ENCODE data around the gene AKT3. TPM values are rescaled to one million over a fixed set of nuclear protein-coding genes. Genes with fewer than 3 reads are reported as not detected.

AKT3 gene
- total RNA-seq, 5 donors from 2014 or later (not counting 1 experiment from before 2014, with no cell fraction given), result 94.5 to 124 (median 112) TPM

DNA sequence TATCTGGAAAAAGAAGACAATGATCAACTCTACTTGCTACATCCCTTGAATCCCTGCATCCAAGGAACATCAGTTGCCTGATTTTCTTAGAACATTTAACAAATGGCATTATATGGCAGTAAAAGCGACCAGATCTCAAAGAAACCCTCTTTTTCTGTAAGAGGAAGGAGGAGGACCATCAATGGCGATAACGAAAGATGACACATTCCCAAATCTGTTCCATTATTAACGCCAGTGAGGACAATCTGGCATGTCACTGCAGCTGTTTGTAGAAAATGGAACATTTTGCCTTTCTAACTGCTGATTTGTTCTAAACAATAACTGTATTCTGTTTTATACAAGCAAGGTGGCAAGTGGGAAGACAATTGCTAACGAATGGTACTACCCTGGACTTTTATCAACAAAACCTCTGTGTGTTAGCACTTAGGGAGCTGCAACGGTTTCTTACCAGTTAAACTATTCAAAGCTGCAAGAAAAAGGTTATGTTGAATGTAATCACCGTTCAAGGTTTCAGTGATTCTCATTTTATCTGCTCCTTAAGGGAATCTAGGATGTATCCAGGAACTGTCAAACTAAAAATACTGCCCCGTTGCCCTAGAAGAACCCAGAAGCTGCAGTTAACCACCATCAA, 342.3 kb downstream of the AKT3 start:
- peak overlapping the region; percentile 60 to 88 for H3K27ac Mint-ChIP-seq
- peak in 2 of 4 experiments; percentile 11 to 13 for ATAC-seq (replicated peaks in 1 of 4)
- Histone ChIP-seq H3K9me3 (no peaks in the 10 kb centered on the region), H3K36me3 (ENCODE audit: control insufficient read depth in 2 of 2, extremely low read depth in 1 of 2, insufficient read depth in 1 of 2, low read length in 1 of 2) (peaks cover 0 to 43% of the 10 kb centered on the region in 2 donors), H3K27me3 (replicated peaks in 1 of 2; ENCODE audit: control insufficient read depth in 2 of 2, extremely low read depth in 1 of 2, insufficient read depth in 2 of 2, low read length in 1 of 2) (no peaks in the 10 kb centered on the region), H3K27ac (ENCODE audit: low read length) (peak overlapping the region; percentile 53), H3K4me3 (ENCODE audit: control insufficient read depth in 1 of 2, extremely low read depth in 1 of 2, low read length in 1 of 2) (peak overlapping the region in 1 of 2 donors; percentile 19), H3K4me1 (ENCODE audit: control insufficient read depth in 1 of 2, extremely low read depth in 1 of 2, insufficient read depth in 2 of 2, low read length in 2 of 2) (peaks cover 12 to 27% of the 10 kb centered on the region in 2 experiments)
- 6% methylated on average over 2 of the region's 8 CpGs for WGBS (ENCODE audit: insufficient coverage)
- peaks cover 51% of the 10 kb centered on the region for H3K36me3 Mint-ChIP-seq
- no peaks in the 10 kb centered on the region for H3K27me3 Mint-ChIP-seq
- ChIA-PET CTCF (no interaction called here), POLR2A (interaction anchor here in 1 of 2 donors (0.7 kb wide), 1 partner anchor 59 kb away, joined by 6 read pairs; no protein-coding TSS in a partner anchor)
- H3K4me1 Mint-ChIP-seq, result peaks cover 34 to 45% (median 42%) of the 10 kb centered on the region in 3 donors
- no peak for DNase-seq
- no peaks in the 10 kb centered on the region for H3K9me3 Mint-ChIP-seq
- peak overlapping the region in 1 of 3 donors; percentile 53 for H3K4me3 Mint-ChIP-seq

DNA sequence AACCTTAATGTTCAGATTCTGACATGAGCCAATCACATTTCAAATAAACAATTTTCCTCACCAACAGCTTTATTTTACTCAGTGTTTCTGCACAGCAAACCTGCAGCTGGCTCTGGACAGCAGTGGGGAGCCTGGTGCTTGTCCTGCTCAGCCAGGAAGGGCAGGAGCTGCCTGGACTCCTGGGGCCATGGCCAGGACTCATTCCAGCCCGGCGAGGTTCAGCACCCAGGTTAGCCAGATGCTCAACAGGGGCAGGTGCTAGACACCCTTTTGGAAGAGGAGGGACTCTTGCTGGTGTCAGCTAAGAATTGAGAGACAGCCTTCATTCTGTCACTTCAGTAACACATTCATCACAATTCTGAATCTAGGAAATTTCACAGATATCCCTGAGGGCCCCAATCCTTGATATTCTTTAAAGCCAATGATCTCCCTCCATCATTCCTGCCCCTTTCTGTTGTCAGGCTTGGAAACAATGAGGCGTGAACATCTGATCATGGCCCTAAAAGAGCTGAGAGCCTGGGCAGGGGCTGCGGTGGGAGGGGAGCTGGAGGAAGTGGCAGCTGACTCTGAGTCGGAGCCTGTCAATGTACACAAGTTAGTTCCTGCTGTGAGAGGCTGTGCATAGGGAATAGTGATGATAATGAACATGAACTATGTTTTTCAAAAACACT, 342.9 kb downstream of the AKT3 start:
- Mint-ChIP-seq H3K36me3 (peaks cover 50% of the 10 kb centered on the region), H3K9me3 (no peaks in the 10 kb centered on the region), H3K27ac (peak overlapping the region; percentile 9 to 88), H3K27me3 (no peaks in the 10 kb centered on the region), H3K4me3 (peak overlapping the region in 1 of 3 donors; percentile 24), H3K4me1 (peaks cover 34 to 42% (median 42%) of the 10 kb centered on the region in 3 donors)
- POLR2A ChIA-PET, result no interaction called here
- peak in 1 of 35 experiments; percentile 11 for DNase-seq
- Histone ChIP-seq H3K27me3 (replicated peaks in 1 of 2; ENCODE audit: control insufficient read depth in 2 of 2, extremely low read depth in 1 of 2, insufficient read depth in 2 of 2, low read length in 1 of 2) (no peaks in the 10 kb centered on the region), H3K27ac (ENCODE audit: low read length) (peak overlapping the region; percentile 53), H3K9me3 (no peaks in the 10 kb centered on the region), H3K4me1 (ENCODE audit: control insufficient read depth in 1 of 2, extremely low read depth in 1 of 2, insufficient read depth in 2 of 2, low read length in 2 of 2) (peaks cover 12 to 27% of the 10 kb centered on the region in 2 experiments), H3K36me3 (ENCODE audit: control insufficient read depth in 2 of 2, extremely low read depth in 1 of 2, insufficient read depth in 1 of 2, low read length in 1 of 2) (peaks cover 0 to 49% of the 10 kb centered on the region in 2 donors), H3K4me3 (ENCODE audit: control insufficient read depth in 1 of 2, extremely low read depth in 1 of 2, low read length in 1 of 2) (no peak overlapping the region)
- CTCF ChIA-PET, result interaction anchor here in 1 of 2 donors (1.2 kb wide), 1 partner anchor 164 kb away, joined by 3 read pairs; no protein-coding TSS in a partner anchor
- WGBS (ENCODE audit: insufficient coverage), result no CpG with 5 or more reads among the region's 5 CpGs
- ATAC-seq (replicated peaks in 1 of 4), result peak in 1 of 4 experiments; percentile 33

DNA sequence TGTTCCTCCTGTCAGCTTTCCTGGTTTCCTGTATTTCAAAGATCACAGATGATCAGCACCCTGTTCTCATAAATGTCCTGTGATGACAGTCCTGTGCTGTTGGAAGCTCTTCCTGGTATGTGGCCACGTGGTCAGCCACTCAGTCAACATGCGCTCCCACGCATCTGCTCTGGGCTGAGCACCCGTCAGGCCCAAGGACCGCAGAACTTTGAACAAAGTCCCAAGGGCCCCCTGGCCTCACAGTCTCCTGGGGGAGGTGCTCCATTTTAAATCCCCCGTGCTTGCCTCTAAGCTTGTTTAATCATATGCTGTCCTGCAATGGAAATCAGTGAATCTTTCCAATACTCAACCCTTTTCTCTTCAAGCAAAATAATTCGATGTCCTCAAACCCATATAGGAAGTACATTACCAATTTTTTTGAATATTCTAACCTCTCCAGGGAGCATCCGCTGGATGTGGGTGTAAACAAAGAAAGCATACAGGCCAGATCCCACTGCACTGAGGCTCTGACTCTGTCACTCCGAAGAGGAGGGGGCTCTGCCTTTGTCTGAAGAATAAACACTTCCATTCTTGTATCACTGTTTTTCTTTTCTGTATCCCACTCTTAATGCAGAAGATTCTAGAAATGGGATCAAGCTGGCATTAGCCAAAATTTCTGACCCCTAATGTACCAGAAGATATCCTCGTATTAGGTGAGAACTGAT, 343.9 kb downstream of the AKT3 start:
- peak overlapping the region; percentile 6 to 37 for H3K27ac Mint-ChIP-seq
- CTCF ChIA-PET, result interaction anchor here in 1 of 2 donors (1.2 kb wide), 1 partner anchor 163 kb away, joined by 3 read pairs; no protein-coding TSS in a partner anchor
- POLR2A ChIA-PET, result no interaction called here
- peaks cover 42% of the 10 kb centered on the region for H3K36me3 Mint-ChIP-seq
- no peak overlapping the region for H3K4me3 ChIP-seq (ENCODE audit: control insufficient read depth in 1 of 2, extremely low read depth in 1 of 2, low read length in 1 of 2)
- WGBS (ENCODE audit: insufficient coverage), result 90% methylated on average over 6 of the region's 10 CpGs
- ATAC-seq (replicated peaks in 1 of 4) (no peak), DNase-seq (no peak)
- peaks cover 34 to 41% (median 40%) of the 10 kb centered on the region in 3 donors for H3K4me1 Mint-ChIP-seq
- no peak overlapping the region for H3K27ac ChIP-seq (ENCODE audit: low read length)
- no peaks in the 10 kb centered on the region for H3K27me3 ChIP-seq (replicated peaks in 1 of 2; ENCODE audit: control insufficient read depth in 2 of 2, extremely low read depth in 1 of 2, insufficient read depth in 2 of 2, low read length in 1 of 2)
- peaks cover 12 to 27% of the 10 kb centered on the region in 2 experiments for H3K4me1 ChIP-seq (ENCODE audit: control insufficient read depth in 1 of 2, extremely low read depth in 1 of 2, insufficient read depth in 2 of 2, low read length in 2 of 2)
- H3K27me3 Mint-ChIP-seq, result no peaks in the 10 kb centered on the region
- H3K36me3 ChIP-seq (ENCODE audit: control insufficient read depth in 2 of 2, extremely low read depth in 1 of 2, insufficient read depth in 1 of 2, low read length in 1 of 2), result peaks cover 0 to 49% of the 10 kb centered on the region in 2 donors
- no peaks in the 10 kb centered on the region for H3K9me3 Mint-ChIP-seq
- no peak overlapping the region for H3K4me3 Mint-ChIP-seq
- no peaks in the 10 kb centered on the region for H3K9me3 ChIP-seq

DNA sequence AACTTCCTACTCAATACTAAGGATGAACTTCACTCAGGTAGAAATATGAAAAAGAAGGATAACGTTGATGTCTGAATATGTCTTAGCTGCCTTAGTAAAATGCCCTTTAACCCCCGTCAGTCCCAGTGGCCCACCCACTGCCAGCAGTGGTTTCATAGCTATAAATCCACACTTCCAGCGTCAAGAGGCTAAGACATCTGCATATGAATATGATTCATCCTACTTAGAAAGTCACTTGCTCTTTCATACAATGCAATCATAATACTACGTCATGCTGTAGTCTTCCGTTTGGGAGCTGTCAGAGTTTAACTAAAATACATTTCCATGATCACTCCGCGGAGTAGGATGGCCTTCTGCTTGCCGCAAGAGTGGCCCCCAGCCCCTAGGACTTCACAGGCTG, 346.9 kb downstream of the AKT3 start:
- Histone ChIP-seq H3K9me3 (no peaks in the 10 kb centered on the region), H3K27ac (ENCODE audit: low read length) (no peak overlapping the region), H3K27me3 (replicated peaks in 1 of 2; ENCODE audit: control insufficient read depth in 2 of 2, extremely low read depth in 1 of 2, insufficient read depth in 2 of 2, low read length in 1 of 2) (no peaks in the 10 kb centered on the region), H3K36me3 (ENCODE audit: control insufficient read depth in 2 of 2, extremely low read depth in 1 of 2, insufficient read depth in 1 of 2, low read length in 1 of 2) (peaks cover 0 to 43% of the 10 kb centered on the region in 2 donors), H3K4me1 (ENCODE audit: control insufficient read depth in 1 of 2, extremely low read depth in 1 of 2, insufficient read depth in 2 of 2, low read length in 2 of 2) (peaks cover 9 to 12% of the 10 kb centered on the region in 2 experiments), H3K4me3 (ENCODE audit: control insufficient read depth in 1 of 2, extremely low read depth in 1 of 2, low read length in 1 of 2) (no peak overlapping the region)
- ATAC-seq (replicated peaks in 1 of 4), result no peak
- H3K9me3 Mint-ChIP-seq, result no peaks in the 10 kb centered on the region
- WGBS (ENCODE audit: insufficient coverage), result 100% methylated on average over 4 of the region's 8 CpGs
- CTCF ChIA-PET, result interaction anchor here in 1 of 2 donors (0.7 kb wide), 1 partner anchor 10 kb away, joined by 3 read pairs; no protein-coding TSS in a partner anchor
- H3K27me3 Mint-ChIP-seq, result no peaks in the 10 kb centered on the region
- H3K27ac Mint-ChIP-seq, result peak overlapping the region in 1 of 2 donors; percentile 2
- H3K36me3 Mint-ChIP-seq, result peaks cover 44% of the 10 kb centered on the region
- peaks cover 9 to 18% (median 15%) of the 10 kb centered on the region in 3 donors for H3K4me1 Mint-ChIP-seq
- no peak for DNase-seq
- no peak overlapping the region for H3K4me3 Mint-ChIP-seq
- POLR2A ChIA-PET, result no interaction called here

DNA sequence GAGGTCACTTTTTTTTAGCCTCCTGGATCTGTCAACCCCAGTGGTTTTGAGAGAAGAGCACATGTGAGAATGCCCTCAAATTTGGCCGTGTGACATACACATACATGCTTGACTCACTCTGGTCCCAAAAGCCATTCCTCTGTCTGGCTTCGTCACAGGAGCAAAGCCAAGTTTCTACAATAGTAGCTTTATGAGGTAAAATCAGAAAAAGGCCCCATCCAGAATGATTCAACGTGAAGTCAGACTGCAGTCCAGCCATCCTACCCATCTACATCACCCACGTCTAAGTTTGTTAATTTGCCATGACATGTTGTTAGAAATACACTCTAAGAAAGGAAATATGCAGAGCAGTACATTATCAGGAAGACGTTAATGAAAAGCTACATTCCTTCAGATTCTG, 349.0 kb downstream of the AKT3 start:
- WGBS (ENCODE audit: insufficient coverage), result 100% methylated on average over 1 of the region's 5 CpGs
- Mint-ChIP-seq H3K27ac (peak overlapping the region in 1 of 2 donors; percentile 3), H3K27me3 (no peaks in the 10 kb centered on the region), H3K9me3 (no peaks in the 10 kb centered on the region), H3K36me3 (peaks cover 51% of the 10 kb centered on the region), H3K4me1 (peaks cover 0 to 2% (median 1%) of the 10 kb centered on the region in 3 donors), H3K4me3 (no peak overlapping the region)
- Histone ChIP-seq H3K36me3 (ENCODE audit: control insufficient read depth in 2 of 2, extremely low read depth in 1 of 2, insufficient read depth in 1 of 2, low read length in 1 of 2) (peaks cover 0 to 37% of the 10 kb centered on the region in 2 donors), H3K4me1 (ENCODE audit: control insufficient read depth in 1 of 2, extremely low read depth in 1 of 2, insufficient read depth in 2 of 2, low read length in 2 of 2) (no peaks in the 10 kb centered on the region), H3K27ac (ENCODE audit: low read length) (no peak overlapping the region), H3K4me3 (ENCODE audit: control insufficient read depth in 1 of 2, extremely low read depth in 1 of 2, low read length in 1 of 2) (no peak overlapping the region), H3K9me3 (no peaks in the 10 kb centered on the region), H3K27me3 (replicated peaks in 1 of 2; ENCODE audit: control insufficient read depth in 2 of 2, extremely low read depth in 1 of 2, insufficient read depth in 2 of 2, low read length in 1 of 2) (no peaks in the 10 kb centered on the region)
- POLR2A ChIA-PET, result interaction anchor here in 1 of 2 donors (0.6 kb wide), 1 partner anchor 201 kb away, joined by 11 read pairs; no protein-coding TSS in a partner anchor
- no peak for DNase-seq
- no peak for ATAC-seq (replicated peaks in 1 of 4)
- CTCF ChIA-PET, result interaction anchor here in 1 of 2 donors (0.5 kb wide), 1 partner anchor 207 kb away, joined by 3 read pairs; no protein-coding TSS in a partner anchor

DNA sequence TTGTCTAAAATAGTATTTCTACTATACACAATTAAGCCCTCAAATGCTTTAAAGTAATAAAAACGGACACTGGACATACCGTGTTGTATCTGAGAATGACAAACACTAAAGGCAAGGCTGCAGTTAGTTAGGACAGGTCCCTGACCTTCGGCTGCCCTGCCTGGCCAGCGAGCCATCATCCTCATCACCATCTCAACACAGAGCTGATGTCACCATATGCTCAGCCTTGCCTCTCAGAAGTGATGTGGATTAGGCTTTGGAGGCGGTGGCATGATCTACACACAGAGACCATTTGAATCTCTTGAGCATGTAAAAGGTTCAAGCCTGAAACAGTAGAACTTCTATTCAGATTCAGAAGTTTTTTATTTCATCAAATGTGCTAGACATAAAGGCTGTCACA, 349.5 kb downstream of the AKT3 start:
- H3K4me3 Mint-ChIP-seq, result no peak overlapping the region
- peaks cover 51% of the 10 kb centered on the region for H3K36me3 Mint-ChIP-seq
- H3K27me3 Mint-ChIP-seq, result no peaks in the 10 kb centered on the region
- peaks cover 0 to 33% of the 10 kb centered on the region in 2 donors for H3K36me3 ChIP-seq (ENCODE audit: control insufficient read depth in 2 of 2, extremely low read depth in 1 of 2, insufficient read depth in 1 of 2, low read length in 1 of 2)
- no peak overlapping the region for H3K27ac ChIP-seq (ENCODE audit: low read length)
- H3K4me1 Mint-ChIP-seq, result peaks cover 0 to 2% (median 0%) of the 10 kb centered on the region in 3 donors
- H3K4me1 ChIP-seq (ENCODE audit: control insufficient read depth in 1 of 2, extremely low read depth in 1 of 2, insufficient read depth in 2 of 2, low read length in 2 of 2), result no peaks in the 10 kb centered on the region
- H3K27ac Mint-ChIP-seq, result no peak overlapping the region
- WGBS (ENCODE audit: insufficient coverage), result no CpG with 5 or more reads among the region's 5 CpGs
- ChIA-PET POLR2A (no interaction called here), CTCF (no interaction called here)
- no peaks in the 10 kb centered on the region for H3K9me3 Mint-ChIP-seq
- DNase-seq, result no peak
- no peak overlapping the region for H3K4me3 ChIP-seq (ENCODE audit: control insufficient read depth in 1 of 2, extremely low read depth in 1 of 2, low read length in 1 of 2)
- no peaks in the 10 kb centered on the region for H3K9me3 ChIP-seq
- H3K27me3 ChIP-seq (replicated peaks in 1 of 2; ENCODE audit: control insufficient read depth in 2 of 2, extremely low read depth in 1 of 2, insufficient read depth in 2 of 2, low read length in 1 of 2), result no peaks in the 10 kb centered on the region
- ATAC-seq (replicated peaks in 1 of 4), result no peak

All from T-cell (primary cell).